Measurements from ENCODE around the gene SRGAP1. TPM values are rescaled to one million over a fixed set of nuclear protein-coding genes. Genes with fewer than 3 reads are reported as not detected.

SRGAP1 gene
- total RNA-seq, 3 donors from 2014 or later (not counting 1 experiment from before 2014, with no cell fraction given), result 0.10 to 0.49 (median 0.16) TPM

GRCh38 chr12:64098709-64099354, 254.3 kb downstream of the SRGAP1 start:
- intact Hi-C loops (cut with micrococcal nuclease), result no loop called here
- H3K27me3 ChIP-seq (ENCODE audit: control insufficient read depth, insufficient read depth, low read length), result no peaks in the 10 kb centered on the region
- TF ChIP-seq CTCF (IDR thresholded peaks at IDR 0.05), result no peak
- H3K4me3 ChIP-seq (ENCODE audit: low read length), result no peak overlapping the region
- ATAC-seq, result no peak
- no peak overlapping the region for H3K4me3 Mint-ChIP-seq
- no peak overlapping the region for H3K27ac Mint-ChIP-seq
- H3K9me3 ChIP-seq (ENCODE audit: control insufficient read depth, insufficient read depth, low read length), result no peaks in the 10 kb centered on the region
- DNase-seq, result no peak
- 100% methylated on average over 1 of the region's 2 CpGs for WGBS (ENCODE audit: insufficient coverage)
- peaks cover 4 to 7% of the 10 kb centered on the region in 2 donors for H3K27me3 Mint-ChIP-seq (ENCODE audit: low read depth in 2 of 2)
- no peaks in the 10 kb centered on the region for H3K4me1 Mint-ChIP-seq
- no peaks in the 10 kb centered on the region for H3K36me3 Mint-ChIP-seq
- H3K27ac ChIP-seq (ENCODE audit: low read length), result no peak overlapping the region
- H3K4me1 ChIP-seq (ENCODE audit: control insufficient read depth, insufficient read depth, low read length), result no peaks in the 10 kb centered on the region
- peaks cover 0 to 2% of the 10 kb centered on the region in 2 donors for H3K9me3 Mint-ChIP-seq
- H3K36me3 ChIP-seq (ENCODE audit: control insufficient read depth, insufficient read depth, low read length), result no peaks in the 10 kb centered on the region

- DNase-seq (no peak), ATAC-seq (no peak)
- Histone ChIP-seq H3K27me3 (ENCODE audit: control insufficient read depth, insufficient read depth, low read length) (no peaks in the 10 kb centered on the region), H3K36me3 (ENCODE audit: control insufficient read depth, insufficient read depth, low read length) (no peaks in the 10 kb centered on the region), H3K9me3 (ENCODE audit: control insufficient read depth, insufficient read depth, low read length) (no peaks in the 10 kb centered on the region), H3K4me1 (ENCODE audit: control insufficient read depth, insufficient read depth, low read length) (no peaks in the 10 kb centered on the region), H3K4me3 (ENCODE audit: low read length) (no peak overlapping the region), H3K27ac (ENCODE audit: low read length) (no peak overlapping the region)
- Mint-ChIP-seq H3K27ac (no peak overlapping the region), H3K4me1 (no peaks in the 10 kb centered on the region), H3K4me3 (no peak overlapping the region), H3K27me3 (ENCODE audit: low read depth in 2 of 2) (peaks cover 4 to 7% of the 10 kb centered on the region in 2 donors), H3K9me3 (peaks cover 0 to 2% of the 10 kb centered on the region in 2 donors), H3K36me3 (no peaks in the 10 kb centered on the region)
- intact Hi-C loops (cut with micrococcal nuclease), result no loop called here
- 80% methylated on average over 5 of the region's 5 CpGs for WGBS (ENCODE audit: insufficient coverage)
- TF ChIP-seq CTCF (IDR thresholded peaks at IDR 0.05), result no peak
Measured at GRCh38 chr12:64099397-64099796, 254.9 kb downstream of the SRGAP1 start.

- TF ChIP-seq CTCF (IDR thresholded peaks at IDR 0.05), result no peak
- no peaks in the 10 kb centered on the region for H3K4me1 ChIP-seq (ENCODE audit: control insufficient read depth, insufficient read depth, low read length)
- ATAC-seq, result no peak
- H3K4me3 Mint-ChIP-seq, result no peak overlapping the region
- H3K27me3 ChIP-seq (ENCODE audit: control insufficient read depth, insufficient read depth, low read length), result no peaks in the 10 kb centered on the region
- H3K27ac ChIP-seq (ENCODE audit: low read length), result no peak overlapping the region
- DNase-seq, result no peak
- WGBS (ENCODE audit: insufficient coverage), result 100% methylated on average over 1 of the region's 4 CpGs
- H3K4me1 Mint-ChIP-seq, result no peaks in the 10 kb centered on the region
- H3K36me3 Mint-ChIP-seq, result no peaks in the 10 kb centered on the region
- no peak overlapping the region for H3K4me3 ChIP-seq (ENCODE audit: low read length)
- intact Hi-C loops (cut with micrococcal nuclease), result no loop called here
- H3K9me3 ChIP-seq (ENCODE audit: control insufficient read depth, insufficient read depth, low read length), result no peaks in the 10 kb centered on the region
- H3K27me3 Mint-ChIP-seq (ENCODE audit: low read depth in 2 of 2), result peaks cover 7 to 9% of the 10 kb centered on the region in 2 donors
- peaks cover 0 to 2% of the 10 kb centered on the region in 2 donors for H3K9me3 Mint-ChIP-seq
- no peak overlapping the region for H3K27ac Mint-ChIP-seq
- no peaks in the 10 kb centered on the region for H3K36me3 ChIP-seq (ENCODE audit: control insufficient read depth, insufficient read depth, low read length)
Measured at GRCh38 chr12:64102339-64102738, 257.8 kb downstream of the SRGAP1 start.

Measured in natural killer cell (primary cell).